ENCODE data around the gene IFITM5. TPM values are rescaled to one million over a fixed set of nuclear protein-coding genes. Genes with fewer than 3 reads are reported as not detected.
"Not testable (repeated sequence)": the region's sequence is repeated elsewhere in the genome, so short reads cannot be mapped to it uniquely, and the experiment has no call there.

The IFITM5 gene
- total RNA-seq, 1 experiment from 2014 or later, result not detected

DNA sequence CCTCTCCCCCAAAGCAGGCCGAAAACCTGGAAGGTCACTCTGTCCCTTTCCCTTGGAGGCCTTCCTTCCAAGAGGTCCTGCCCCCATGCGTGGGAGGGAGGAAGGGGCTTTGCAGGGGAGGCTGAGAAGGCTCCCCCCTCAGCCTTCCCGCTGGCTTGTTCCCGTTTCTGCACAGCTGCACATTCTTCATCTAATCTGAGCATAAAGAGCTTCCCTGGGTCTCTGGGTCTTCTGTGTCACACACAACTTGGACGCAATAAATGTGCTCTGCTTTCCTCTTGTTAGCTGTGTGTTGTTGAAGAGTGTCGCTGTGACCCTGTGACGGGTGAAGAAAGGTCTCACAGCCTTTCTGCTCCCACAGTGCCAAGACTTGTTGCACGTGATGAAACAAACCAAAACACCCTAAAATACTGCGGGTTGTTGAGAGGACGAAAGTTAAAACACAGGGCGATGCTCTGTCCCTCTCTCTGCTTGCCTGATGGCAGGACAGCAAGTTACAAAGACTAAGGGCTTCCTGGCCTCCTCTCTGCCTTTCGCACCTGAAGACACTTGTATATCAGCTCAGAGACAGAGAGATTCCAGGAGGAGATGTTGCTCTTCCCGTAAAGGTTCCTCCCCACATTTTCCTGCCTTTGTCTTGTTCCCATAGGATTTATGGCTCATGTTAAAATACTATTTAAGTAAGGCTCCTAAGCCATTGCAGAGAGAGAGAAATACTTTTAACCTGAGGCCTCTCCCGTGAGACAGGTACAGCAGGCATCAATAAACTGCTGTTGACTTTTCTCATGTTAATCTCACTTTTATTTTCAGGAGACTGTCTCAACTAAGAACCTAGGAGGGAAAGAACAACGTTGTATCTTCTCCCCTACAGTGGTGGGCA lies 36.7 kb upstream of the IFITM5 start:
- DNase-seq (ENCODE audit: low read depth, low spot score) (no peak), ATAC-seq (peak; percentile 59)
- no peaks in the 10 kb centered on the region for H3K9me3 ChIP-seq (ENCODE audit: control insufficient read depth, insufficient read depth, low read depth, low read length)
- peaks cover 4% of the 10 kb centered on the region; the same call in 1 of the 2 replicates for H3K4me1 ChIP-seq (ENCODE audit: control insufficient read depth, insufficient read depth, low read length)
- no peak overlapping the region for H3K4me3 ChIP-seq (ENCODE audit: low read depth in 2 of 2, low read length in 2 of 2)
- no peak for TF ChIP-seq SIN3A (IDR thresholded peaks at IDR 0.05; ENCODE audit: borderline replicate concordance, insufficient read depth, low read depth, low read length)
- no peak for TF ChIP-seq REST (IDR thresholded peaks at IDR 0.05; ENCODE audit: insufficient read depth in 1 of 2, low read depth in 2 of 2, low read length in 1 of 2)
- TF ChIP-seq POLR2AphosphoS5 (IDR thresholded peaks at IDR 0.05; ENCODE audit: low read depth, low read length), result no peak
- no peak for TF ChIP-seq CTCF (IDR thresholded peaks at IDR 0.05)
- no peak for TF ChIP-seq TCF7L2 (IDR thresholded peaks at IDR 0.05; ENCODE audit: low read depth, low read length)
- H3K27me3 ChIP-seq (ENCODE audit: control insufficient read depth, insufficient read depth, low read length), result no peaks in the 10 kb centered on the region
- ChIA-PET POLR2A (interaction anchor here (0.6 kb wide), 1 partner anchor 11 kb away, joined by 11 read pairs; no protein-coding TSS in a partner anchor), CTCF (no interaction called here)
- in situ Hi-C loops (cut with HindIII; ENCODE audit: low pct_unique_long_range_greater_than_20kb, low sequenced_read_pairs) (no loop called here), intact Hi-C loops (cut with micrococcal nuclease; ENCODE audit: unreplicated experiment) (no loop called here)
- no peaks in the 10 kb centered on the region for H3K36me3 ChIP-seq (ENCODE audit: control insufficient read depth, insufficient read depth, low read length)
- H3K27ac ChIP-seq (ENCODE audit: low read length), result peak overlapping the region; percentile 9; the same call in 1 of the 2 replicates
- no TSS peak for BruUV-seq (replicated peaks)

DNA sequence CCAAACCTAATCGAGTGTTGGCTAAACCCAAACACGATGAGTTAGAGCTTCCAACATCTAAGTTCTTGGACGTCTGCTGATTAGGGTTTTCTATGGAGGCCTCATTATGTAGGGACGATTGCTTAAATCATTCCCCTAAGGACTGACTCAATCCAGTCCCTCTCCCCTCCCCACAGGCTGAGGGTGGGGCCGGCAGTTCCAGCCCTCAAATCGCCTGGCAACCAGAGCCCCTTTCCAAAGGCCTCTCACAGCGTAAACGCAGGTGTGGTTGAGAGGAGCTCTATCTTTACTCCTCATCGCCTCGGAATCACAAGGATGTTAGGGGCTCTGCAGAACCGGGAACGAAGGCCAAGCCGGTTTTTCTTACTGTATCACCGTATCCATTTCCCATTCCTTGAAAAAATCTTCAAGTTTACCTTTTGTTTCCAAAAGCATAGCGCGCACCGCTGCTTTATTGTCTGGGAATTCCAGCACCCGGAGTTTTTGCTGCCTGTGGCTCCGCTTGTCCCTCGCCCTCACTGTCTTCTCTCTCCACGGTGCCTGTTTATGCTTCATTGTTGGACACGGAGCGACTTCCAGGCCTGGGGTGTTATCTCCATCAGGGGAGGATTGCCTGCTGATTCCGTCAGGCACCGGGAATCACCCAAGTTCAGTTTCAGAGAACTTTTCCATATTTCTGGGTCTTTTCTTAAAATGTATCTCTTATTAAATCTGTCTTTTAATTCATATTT lies 35.1 kb upstream of the IFITM5 start:
- POLR2A ChIA-PET, result interaction anchor here (0.5 kb wide), 1 partner anchor 48 kb away, joined by 5 read pairs; no protein-coding TSS in a partner anchor
- intact Hi-C loops (cut with micrococcal nuclease; ENCODE audit: unreplicated experiment) (no loop called here), in situ Hi-C loops (cut with HindIII; ENCODE audit: low pct_unique_long_range_greater_than_20kb, low sequenced_read_pairs) (no loop called here)
- no peak overlapping the region; the same call in 1 of the 2 replicates for H3K27ac ChIP-seq (ENCODE audit: low read length)
- no peaks in the 10 kb centered on the region for H3K9me3 ChIP-seq (ENCODE audit: control insufficient read depth, insufficient read depth, low read depth, low read length)
- ATAC-seq (no peak), DNase-seq (ENCODE audit: low read depth, low spot score) (no peak)
- H3K27me3 ChIP-seq (ENCODE audit: control insufficient read depth, insufficient read depth, low read length), result no peaks in the 10 kb centered on the region
- no TSS peak for BruUV-seq (replicated peaks)
- CTCF ChIA-PET, result no interaction called here
- TF ChIP-seq POLR2AphosphoS5 (IDR thresholded peaks at IDR 0.05; ENCODE audit: low read depth, low read length), result no peak
- no peak for TF ChIP-seq REST (IDR thresholded peaks at IDR 0.05; ENCODE audit: insufficient read depth in 1 of 2, low read depth in 2 of 2, low read length in 1 of 2)
- TF ChIP-seq CTCF (IDR thresholded peaks at IDR 0.05), result no peak
- peaks cover 6% of the 10 kb centered on the region; the same call in 1 of the 2 replicates for H3K4me1 ChIP-seq (ENCODE audit: control insufficient read depth, insufficient read depth, low read length)
- H3K36me3 ChIP-seq (ENCODE audit: control insufficient read depth, insufficient read depth, low read length), result no peaks in the 10 kb centered on the region
- H3K4me3 ChIP-seq (ENCODE audit: low read depth in 2 of 2, low read length in 2 of 2), result no peak overlapping the region

GRCh38 chr11:333616-334263 lies 34.4 kb upstream of the IFITM5 start:
- CTCF ChIA-PET; H3K9me3 ChIP-seq (ENCODE audit: control insufficient read depth, insufficient read depth, low read depth, low read length); intact Hi-C loops (cut with micrococcal nuclease; ENCODE audit: unreplicated experiment); ATAC-seq; BruUV-seq (replicated peaks); DNase-seq (ENCODE audit: low read depth, low spot score); H3K4me1 ChIP-seq (ENCODE audit: control insufficient read depth, insufficient read depth, low read length); H3K27ac ChIP-seq (ENCODE audit: low read length); H3K4me3 ChIP-seq (ENCODE audit: low read depth in 2 of 2, low read length in 2 of 2); H3K27me3 ChIP-seq (ENCODE audit: control insufficient read depth, insufficient read depth, low read length); in situ Hi-C loops (cut with HindIII; ENCODE audit: low pct_unique_long_range_greater_than_20kb, low sequenced_read_pairs); H3K36me3 ChIP-seq (ENCODE audit: control insufficient read depth, insufficient read depth, low read length): not testable (repeated sequence)
- POLR2A ChIA-PET, result interaction anchor here (0.5 kb wide), 1 partner anchor 47 kb away, joined by 5 read pairs; no protein-coding TSS in a partner anchor
